Activated CD4-positive, alpha-beta T cell treated with anti-CD3 and anti-CD28 coated beads, Interleukin-2, amount 50 U/mL, for 1 hour (primary cell): ENCODE data around the gene BCL10.

ENCODE experiments used
- DNase-seq: peaks from one replicate; pipeline ENCODE4 v3.0.0-alpha.2; 2020

BCL10 gene

GRCh38 chr1:85297855-85298629 is 21.6 kb upstream of the BCL10 start:
- peak; percentile 31 for DNase-seq

DNA sequence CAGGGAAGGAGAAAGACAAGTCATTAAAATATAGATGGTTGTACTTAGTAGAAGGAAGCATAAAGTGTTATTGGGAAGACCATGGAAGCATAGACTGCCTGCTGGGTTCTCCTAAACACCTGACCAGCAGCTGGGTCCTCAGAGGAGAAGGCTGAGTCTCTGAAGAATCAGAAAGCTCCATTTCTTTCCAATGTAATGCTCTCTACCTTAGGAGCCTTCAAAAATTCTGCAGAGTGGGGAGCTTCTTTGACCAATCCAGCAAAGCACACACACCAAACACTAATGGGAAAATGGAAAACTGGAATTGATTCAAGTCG is 21.1 kb upstream of the BCL10 start:
- no peak for DNase-seq

DNA sequence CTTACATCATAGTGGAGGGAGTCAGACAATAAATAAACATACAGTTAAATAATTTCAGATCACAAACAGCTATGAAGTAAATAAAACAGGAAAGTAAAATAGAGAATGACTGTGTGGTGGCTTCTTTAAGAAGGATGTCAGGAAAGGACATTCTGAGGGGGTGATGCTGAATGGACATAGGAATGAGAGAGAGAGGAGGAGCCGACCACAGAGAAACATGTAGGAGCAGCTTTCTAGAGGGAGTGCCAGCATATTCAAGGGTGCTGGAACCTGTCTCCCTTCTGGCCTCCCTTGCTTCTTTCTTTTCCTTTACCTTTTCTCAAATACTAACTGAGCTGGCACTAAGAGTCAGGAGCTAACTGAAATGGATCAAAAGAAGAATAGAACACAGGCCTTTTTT is 20.5 kb upstream of the BCL10 start:
- DNase-seq: no peak

DNA sequence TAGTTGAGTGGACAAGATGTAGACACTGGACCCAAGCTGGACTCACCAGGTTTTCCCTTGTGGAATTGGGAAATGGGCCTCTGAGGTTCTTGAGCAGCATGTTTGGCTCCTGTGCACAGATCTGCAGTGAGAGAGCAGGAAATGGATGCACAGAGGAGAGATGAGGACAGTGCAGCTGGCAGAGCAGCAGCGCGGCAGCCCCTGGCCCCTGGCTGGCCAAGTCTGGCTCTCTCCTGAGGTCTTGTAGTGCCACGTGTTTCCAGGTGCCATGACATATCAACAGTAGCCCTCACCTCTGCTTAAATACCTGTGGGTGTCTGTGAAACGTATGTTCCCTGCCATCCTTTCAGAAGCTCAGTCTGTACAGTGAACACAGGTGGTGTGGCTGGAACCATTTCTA is 19.2 kb upstream of the BCL10 start:
- no peak for DNase-seq

- DNase-seq: no peak
Observed at GRCh38 chr1:85295006-85295431, 18.6 kb upstream of the BCL10 start.

- no peak for DNase-seq
Observed at GRCh38 chr1:85290826-85291225, 14.4 kb upstream of the BCL10 start.

DNA sequence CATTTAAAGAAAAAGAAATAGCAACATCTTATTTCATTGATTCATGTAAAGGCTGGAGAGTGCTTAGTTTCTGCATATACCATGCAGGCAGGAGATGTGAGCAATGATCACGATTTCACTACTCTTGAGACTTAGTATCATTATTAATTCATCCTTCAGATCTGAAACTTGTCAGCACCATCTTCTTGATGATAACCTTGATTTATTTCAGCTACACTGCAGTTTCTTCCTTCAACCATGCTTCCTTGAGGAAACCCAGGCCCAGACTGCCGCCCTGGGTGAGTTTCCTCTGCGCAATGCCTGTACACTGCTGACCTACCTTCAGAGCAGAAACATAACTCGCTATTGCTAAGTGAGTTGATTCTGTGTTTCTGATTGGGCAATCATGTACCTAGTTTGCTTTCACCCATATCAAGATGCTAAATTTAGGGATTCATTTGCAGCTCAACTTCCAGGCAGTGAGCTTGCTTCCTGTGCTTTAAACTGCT is 13.5 kb upstream of the BCL10 start:
- no peak for DNase-seq

DNA sequence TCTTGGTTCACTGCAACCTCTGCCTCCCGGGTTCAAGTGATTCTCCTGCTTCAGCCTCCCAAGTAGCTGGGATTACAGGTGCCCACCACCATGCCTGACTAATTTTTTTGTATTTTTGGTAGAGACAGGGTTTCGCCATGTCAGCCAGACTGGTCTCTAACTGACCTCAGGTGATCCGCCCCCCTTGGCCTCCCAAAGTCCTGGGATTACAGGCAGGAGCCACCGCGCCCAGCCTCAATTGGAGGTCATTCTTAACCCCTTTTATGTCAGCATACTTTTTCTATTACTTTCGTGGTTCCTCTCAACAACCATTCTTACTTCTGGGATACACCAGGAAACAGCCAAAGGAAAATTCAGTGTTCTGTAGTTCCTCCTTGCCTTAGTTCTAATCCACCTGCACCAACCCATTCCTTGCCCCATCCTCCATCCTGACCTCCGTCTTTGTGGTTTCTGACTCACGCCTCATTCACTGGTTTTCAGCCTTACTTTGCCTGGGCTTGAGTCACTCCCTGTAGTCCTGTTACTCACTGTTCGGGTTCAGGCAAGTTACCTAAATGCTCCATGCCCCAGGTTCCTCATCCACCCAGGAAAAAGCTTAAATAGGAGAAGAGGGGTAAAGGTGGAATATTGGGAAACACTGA is 12.9 kb upstream of the BCL10 start:
- DNase-seq: no peak

GRCh38 chr1:85284202-85284601 is 7.8 kb upstream of the BCL10 start:
- no peak for DNase-seq

DNA sequence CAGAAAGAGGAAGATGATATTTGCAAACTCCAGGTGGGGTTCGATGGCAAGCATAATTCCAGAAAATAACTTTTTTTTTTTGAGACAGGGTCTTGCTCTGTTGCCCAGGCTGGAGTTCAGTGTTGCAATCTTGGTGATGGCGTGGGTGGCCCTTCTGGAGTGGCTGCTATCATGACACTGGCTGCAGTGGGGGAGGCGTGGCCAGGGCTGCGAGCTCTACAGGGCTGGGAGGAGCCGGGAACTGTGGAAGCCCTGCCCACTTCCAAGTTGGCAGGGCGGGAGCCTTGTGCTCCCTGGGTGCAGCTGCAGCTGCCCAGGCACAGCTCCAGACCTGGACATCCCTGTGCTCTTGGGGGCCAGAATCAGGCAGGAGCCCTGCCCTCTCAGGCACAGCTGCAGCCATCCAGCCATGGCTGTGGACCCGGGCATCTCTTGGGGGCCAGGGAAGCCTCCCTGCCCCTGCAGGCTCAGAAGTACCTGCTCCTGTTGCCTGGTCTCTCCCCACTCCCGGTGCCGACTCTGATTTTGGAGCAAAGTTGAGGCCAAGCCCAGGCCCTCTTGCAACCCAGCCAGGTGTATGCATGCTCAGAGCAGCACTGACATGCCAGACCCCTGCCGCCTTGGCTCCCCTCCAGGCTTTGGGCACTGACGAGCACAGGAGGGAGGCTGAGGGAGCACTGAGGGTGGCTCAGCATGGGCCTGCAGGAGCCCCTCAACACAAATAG is 7.2 kb upstream of the BCL10 start:
- DNase-seq: no peak

- no peak for DNase-seq
Observed at GRCh38 chr1:85282424-85282823, 6.0 kb upstream of the BCL10 start.

- DNase-seq: no peak
Observed at GRCh38 chr1:85280636-85281035, 4.2 kb upstream of the BCL10 start.

GRCh38 chr1:85279458-85280080 is 3.1 kb upstream of the BCL10 start:
- DNase-seq: no peak

- no peak for DNase-seq
Observed at GRCh38 chr1:85278853-85279314, 2.5 kb upstream of the BCL10 start.

DNA sequence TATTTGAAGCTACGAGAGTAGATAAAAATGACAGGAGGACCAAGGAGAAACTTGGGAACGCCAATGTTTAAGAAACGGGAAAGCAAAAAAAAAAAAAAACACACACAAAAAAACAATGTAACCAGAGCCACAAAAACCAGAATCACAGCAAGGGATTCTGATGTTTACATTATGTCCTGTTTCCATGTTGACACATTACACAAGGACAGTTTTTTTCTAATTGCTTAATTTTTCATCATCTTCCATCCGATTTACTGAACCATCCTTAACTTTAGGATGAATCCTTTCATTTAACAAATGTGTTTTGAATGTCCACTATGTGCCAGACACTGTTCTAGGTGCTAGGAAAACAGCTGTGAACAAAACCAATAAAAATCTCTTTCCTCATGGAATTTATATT is 1.4 kb upstream of the BCL10 start:
- DNase-seq: no peak

DNA sequence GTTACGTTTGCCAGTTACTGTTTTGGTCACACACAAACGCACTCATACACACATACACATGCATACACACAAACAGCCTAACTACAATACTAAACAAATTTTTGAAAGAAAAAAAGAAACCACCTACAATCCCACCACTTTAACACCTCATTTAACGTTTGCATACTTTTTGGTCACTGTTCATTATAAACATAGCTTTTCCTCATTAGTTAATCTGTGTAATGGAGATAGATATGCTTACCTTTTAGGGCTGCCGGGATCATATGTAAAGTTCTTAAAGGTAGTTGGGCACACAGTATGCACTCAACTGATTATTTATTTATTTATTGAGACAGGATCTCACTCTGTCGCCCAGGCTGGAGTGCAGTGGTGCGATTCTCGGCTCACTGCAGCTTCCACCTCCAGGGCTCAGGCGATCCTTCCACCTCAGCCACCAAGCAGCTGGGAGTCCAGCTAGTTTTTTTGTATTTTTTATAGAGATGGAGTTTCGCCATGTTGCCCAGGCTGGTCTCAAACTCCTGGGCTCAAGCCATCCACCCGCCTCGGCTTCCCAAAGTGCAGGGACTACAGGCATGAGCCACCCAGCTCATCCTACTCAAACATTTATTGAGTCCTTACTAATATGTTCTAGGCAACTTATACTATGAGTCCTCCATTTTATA is 677 bp upstream of the BCL10 start:
- DNase-seq: no peak

- peak; percentile 6 for DNase-seq
Observed at GRCh38 chr1:85275701-85276214, 674 bp downstream of the BCL10 start.

DNA sequence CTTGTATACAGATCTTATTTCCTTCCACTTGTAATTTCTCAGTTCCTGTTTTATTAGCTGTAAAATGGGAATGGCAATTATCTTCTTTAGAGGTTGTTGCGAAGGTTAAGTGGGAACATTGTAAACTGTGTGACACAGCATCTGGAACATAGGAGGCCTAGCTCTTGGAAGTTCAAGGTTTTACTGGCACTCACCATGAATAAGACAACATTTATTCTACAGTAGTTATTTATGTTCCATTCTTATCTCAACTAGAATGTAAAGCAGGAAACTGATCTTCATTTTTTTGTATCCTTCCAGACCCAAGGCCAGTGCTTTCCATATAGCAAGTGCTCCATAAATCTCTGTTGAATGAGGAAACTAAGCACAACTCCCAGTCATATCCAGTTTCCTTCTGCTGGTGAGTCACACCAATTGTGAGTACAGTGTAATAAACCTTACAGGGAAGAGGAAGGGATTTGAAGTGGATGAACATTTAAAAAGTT is 1.4 kb downstream of the BCL10 start:
- no peak for DNase-seq

- no peak for DNase-seq
Observed at GRCh38 chr1:85273397-85273796, 3.0 kb downstream of the BCL10 start.

- no peak for DNase-seq
Observed at GRCh38 chr1:85268801-85269585, 7.4 kb downstream of the BCL10 start.

DNA sequence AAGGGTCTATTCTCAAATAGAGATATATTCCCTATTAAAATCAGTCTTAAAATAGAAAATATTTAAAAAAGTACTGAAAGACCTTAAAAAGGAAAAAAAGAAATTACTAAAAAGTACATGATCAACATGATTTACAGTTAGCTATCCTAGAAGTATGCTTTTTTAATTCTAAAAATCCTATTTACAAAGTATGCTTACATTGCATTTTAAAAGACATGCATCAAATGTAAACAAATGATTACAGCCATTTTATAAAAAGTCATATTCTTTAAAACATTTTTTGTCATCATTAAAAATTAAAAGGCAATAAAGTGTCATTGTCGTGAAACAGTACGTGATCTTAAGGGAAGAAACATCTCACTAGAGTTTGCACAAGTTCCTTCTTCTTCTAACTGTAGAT is 9.1 kb downstream of the BCL10 start:
- no peak for DNase-seq

GRCh38 chr1:85264150-85264549 is 12.3 kb downstream of the BCL10 start:
- DNase-seq: no peak
